Superior temporal gyrus (tissue), 1 donor: ENCODE data around the gene ZNHIT3.

ENCODE experiments used
- DNase-seq: peaks from one replicate; pipeline ENCODE4 v3.0.0-alpha.2; 2016; ENCODE audit errors: extremely low spot score

Gene ZNHIT3

GRCh38 chr17:36511216-36511615 is 24.7 kb downstream of the ZNHIT3 start:
- no peak for DNase-seq

GRCh38 chr17:36512641-36513040 is 26.2 kb downstream of the ZNHIT3 start:
- no peak for DNase-seq

- DNase-seq, result no peak
Observed at GRCh38 chr17:36514856-36515255, 28.4 kb downstream of the ZNHIT3 start.

- no peak for DNase-seq
Observed at GRCh38 chr17:36515837-36516236, 29.4 kb downstream of the ZNHIT3 start.

- DNase-seq, result no peak
Observed at GRCh38 chr17:36523113-36523512, 36.6 kb downstream of the ZNHIT3 start.

- no peak for DNase-seq
Observed at GRCh38 chr17:36524428-36524876, 38.0 kb downstream of the ZNHIT3 start.

- no peak for DNase-seq
Observed at GRCh38 chr17:36525113-36525512, 38.6 kb downstream of the ZNHIT3 start.

- DNase-seq, result no peak
Observed at GRCh38 chr17:36525888-36526287, 39.4 kb downstream of the ZNHIT3 start.

- DNase-seq, result no peak
Observed at GRCh38 chr17:36527621-36528250, 41.3 kb downstream of the ZNHIT3 start.

- no peak for DNase-seq
Observed at GRCh38 chr17:36529121-36529520, 42.6 kb downstream of the ZNHIT3 start.

- DNase-seq, result no peak
Observed at GRCh38 chr17:36532435-36532975, 46.0 kb downstream of the ZNHIT3 start.

- peak; percentile 40 for DNase-seq
Observed at GRCh38 chr17:36533935-36534839, 47.7 kb downstream of the ZNHIT3 start.

GRCh38 chr17:36534840-36535668 is 48.6 kb downstream of the ZNHIT3 start, which contains the start of the genes MYO19 and PIGW:
TSS of gene MYO19 (minus strand) at chr17:36534868. CDS start at chr17:36532538, 2,330 bp downstream.
TSS of gene PIGW (plus strand) at chr17:36534987. CDS start at chr17:36537102, 2,115 bp downstream.
- peak; percentile 89 for DNase-seq

- DNase-seq, result no peak
Observed at GRCh38 chr17:36535669-36536081, 49.2 kb downstream of the ZNHIT3 start.

GRCh38 chr17:36540696-36541095 is 54.2 kb downstream of the ZNHIT3 start:
- DNase-seq, result no peak

- no peak for DNase-seq
Observed at GRCh38 chr17:36542755-36543154, 56.3 kb downstream of the ZNHIT3 start.

- DNase-seq, result peak; percentile 23
Observed at GRCh38 chr17:36544044-36544306, 57.5 kb downstream of the ZNHIT3 start.

- DNase-seq, result peak; percentile 79
Observed at GRCh38 chr17:36544307-36545076, 58.0 kb downstream of the ZNHIT3 start, which contains the start of gene GGNBP2. TSS of gene GGNBP2 (plus strand) at chr17:36544919. CDS start at chr17:36545725, 806 bp downstream.

GRCh38 chr17:36545077-36545464 is 58.6 kb downstream of the ZNHIT3 start:
- DNase-seq, result no peak
